C4-2B (cell line): ENCODE results near the gene RASA2.

Experiments used
- H3K27ac ChIP-seq: fragments of 450-650 bp; 2 replicates; pipeline ENCODE4 v1.5.1; 2017
- CTCF ChIP-seq: fragments of 450-650 bp; conservative IDR thresholded peaks from 2 replicates; pipeline ENCODE4 v1.5.1; 2017; ENCODE audit warnings: mild to moderate bottlenecking
- ZFX ChIP-seq: fragments of 450-650 bp; IDR thresholded peaks from 2 replicates; pipeline ENCODE4 v1.6.1; 2017

Gene RASA2

GRCh38 chr3:141459008-141459407 is 27.8 kb upstream of the RASA2 start:
- TF ChIP-seq ZFX, result no peak
- no peak for TF ChIP-seq CTCF
- H3K27ac ChIP-seq, result no peak overlapping the region

GRCh38 chr3:141460097-141460704 is 26.6 kb upstream of the RASA2 start:
- H3K27ac ChIP-seq, result no peak overlapping the region
- peak; percentile 99 for TF ChIP-seq CTCF
- TF ChIP-seq ZFX, result no peak

GRCh38 chr3:141462176-141462859 is 24.5 kb upstream of the RASA2 start:
- TF ChIP-seq ZFX (no peak), CTCF (no peak)
- H3K27ac ChIP-seq, result no peak overlapping the region

- TF ChIP-seq ZFX, result no peak
- TF ChIP-seq CTCF, result peak; percentile 67
- H3K27ac ChIP-seq, result no peak overlapping the region
Measured at GRCh38 chr3:141465221-141465620, 21.6 kb upstream of the RASA2 start.

GRCh38 chr3:141466633-141467169 is 20.1 kb upstream of the RASA2 start:
- TF ChIP-seq CTCF, result no peak
- no peak for TF ChIP-seq ZFX
- no peak overlapping the region for H3K27ac ChIP-seq

- H3K27ac ChIP-seq, result no peak overlapping the region
- TF ChIP-seq ZFX (no peak), CTCF (no peak)
Measured at GRCh38 chr3:141469720-141470119, 17.1 kb upstream of the RASA2 start.

- no peak for TF ChIP-seq ZFX
- TF ChIP-seq CTCF, result no peak
Measured at GRCh38 chr3:141471160-141471559, 15.7 kb upstream of the RASA2 start.

More at GRCh38 chr3:141471160-141471559, 15.7 kb upstream of the RASA2 start:
- H3K27ac ChIP-seq, result no peak overlapping the region
